Right hindlimb (tissue), 1 donor: ENCODE results near the gene NFIA.

ENCODE experiments used
- DNase-seq: peaks from one replicate; pipeline ENCODE4 v3.0.0-alpha.2; 2018

NFIA gene

DNA sequence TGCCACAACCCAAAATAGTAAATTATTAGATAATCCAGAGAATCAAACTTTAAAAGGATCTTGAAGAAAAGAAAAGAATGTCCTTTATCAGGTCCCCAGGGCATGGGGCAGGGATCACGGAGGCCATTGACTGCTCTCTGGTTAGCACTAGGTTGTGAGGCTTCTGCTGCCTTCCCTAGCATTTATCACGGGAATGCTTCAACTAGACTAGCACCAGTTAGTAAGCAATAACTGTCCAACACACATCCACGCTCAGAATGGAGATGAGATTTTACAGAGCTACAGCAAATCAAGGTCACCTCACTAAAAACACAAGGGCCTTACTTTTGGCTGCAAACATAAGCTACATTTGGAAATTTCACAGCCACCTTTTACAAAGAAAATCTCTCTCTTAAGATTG is 304.0 kb downstream of the NFIA start:
- no peak for DNase-seq

GRCh38 chr1:61386770-61387169 is 304.4 kb downstream of the NFIA start:
- DNase-seq = no peak

DNA sequence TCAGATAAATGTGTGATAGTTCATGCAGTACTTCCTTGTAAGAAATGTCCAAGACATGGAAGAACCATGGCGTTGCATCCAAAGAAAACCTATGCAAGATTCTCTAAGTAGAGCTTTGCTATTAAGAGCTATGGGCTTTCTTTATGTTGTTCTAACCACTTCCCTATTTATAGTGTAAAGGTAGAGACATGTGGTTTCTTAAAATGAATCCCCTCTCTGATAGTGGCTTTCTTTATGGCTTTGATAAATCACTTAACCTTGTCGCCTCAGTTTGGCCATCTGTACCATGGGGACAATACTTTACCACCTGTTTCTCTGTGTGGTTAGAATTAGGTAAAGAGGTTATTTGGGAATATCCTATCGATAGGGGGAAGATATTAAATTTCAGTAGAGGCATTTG is 305.5 kb downstream of the NFIA start:
- DNase-seq = no peak

DNA sequence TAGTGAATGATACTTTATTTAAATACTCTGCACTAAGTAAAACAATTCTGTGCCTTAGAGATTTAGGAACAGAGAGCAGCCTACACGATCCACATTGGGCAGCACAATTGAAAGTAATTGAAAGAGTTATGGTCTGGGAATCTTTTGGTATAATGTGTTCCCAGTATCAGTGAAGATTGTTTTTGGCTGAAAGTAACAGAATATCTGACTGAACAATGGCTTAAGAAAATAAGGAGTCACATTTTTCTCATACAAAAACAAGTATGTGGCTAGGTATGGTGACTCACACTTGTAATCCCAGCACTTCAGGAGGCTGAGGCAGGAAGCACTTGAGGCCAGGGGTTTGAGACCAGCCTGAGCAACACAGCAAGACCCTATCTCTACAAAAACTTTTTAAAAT is 306.2 kb downstream of the NFIA start:
- no peak for DNase-seq

DNA sequence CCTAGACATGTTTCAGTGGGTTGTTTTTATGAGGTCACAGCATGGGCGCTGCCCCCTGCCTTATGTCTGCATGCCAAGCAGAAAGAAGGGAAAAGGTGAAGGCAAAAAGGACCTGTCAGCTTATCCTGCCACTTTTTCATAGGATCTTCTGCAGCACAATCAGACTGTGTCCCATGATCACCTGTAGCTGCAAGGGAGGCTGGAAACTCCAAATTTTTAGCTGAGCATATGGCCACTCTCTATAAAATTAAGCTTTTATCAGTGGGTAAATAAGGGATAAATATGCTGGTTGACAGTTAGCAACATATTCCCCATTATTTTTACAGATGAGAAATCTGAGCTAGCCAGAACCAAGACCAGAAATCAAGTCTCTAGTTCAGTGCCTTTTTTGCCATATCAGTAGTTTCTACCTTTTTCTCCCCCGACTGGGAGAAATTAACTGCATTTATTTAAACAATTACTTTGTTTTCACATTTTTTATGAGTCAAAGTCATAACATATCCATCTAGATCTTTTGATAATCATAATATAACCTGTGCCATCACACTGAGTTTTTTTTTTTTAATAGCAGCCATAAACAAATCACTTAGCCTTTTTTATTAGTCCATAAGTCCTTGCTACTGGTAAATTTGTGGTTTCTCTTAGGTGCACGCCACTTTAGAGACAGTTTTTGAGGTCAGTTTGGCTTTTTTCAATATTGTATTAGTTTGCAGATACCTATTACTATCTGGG is 307.0 kb downstream of the NFIA start:
- DNase-seq = no peak

GRCh38 chr1:61389926-61390845 is 307.8 kb downstream of the NFIA start:
- no peak for DNase-seq

DNA sequence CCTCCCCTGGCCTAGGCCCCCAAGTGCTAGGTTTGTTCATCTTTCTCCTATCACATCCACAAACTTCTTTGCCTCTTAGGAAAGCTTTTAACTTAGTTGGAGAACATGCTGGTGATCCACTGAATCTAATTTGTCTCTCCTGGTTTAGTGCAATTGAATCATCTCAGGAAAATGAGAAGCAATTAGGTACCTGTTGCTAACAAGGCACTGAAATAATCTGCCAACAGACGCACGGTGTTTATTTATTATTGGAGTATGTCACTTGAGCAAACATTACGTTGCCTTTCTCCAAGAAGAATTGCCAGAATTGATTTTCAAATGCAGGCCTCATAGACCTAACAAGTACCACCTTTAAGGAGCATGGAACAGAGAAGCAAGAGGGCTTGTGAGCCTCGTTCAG is 309.4 kb downstream of the NFIA start:
- DNase-seq = no peak

DNA sequence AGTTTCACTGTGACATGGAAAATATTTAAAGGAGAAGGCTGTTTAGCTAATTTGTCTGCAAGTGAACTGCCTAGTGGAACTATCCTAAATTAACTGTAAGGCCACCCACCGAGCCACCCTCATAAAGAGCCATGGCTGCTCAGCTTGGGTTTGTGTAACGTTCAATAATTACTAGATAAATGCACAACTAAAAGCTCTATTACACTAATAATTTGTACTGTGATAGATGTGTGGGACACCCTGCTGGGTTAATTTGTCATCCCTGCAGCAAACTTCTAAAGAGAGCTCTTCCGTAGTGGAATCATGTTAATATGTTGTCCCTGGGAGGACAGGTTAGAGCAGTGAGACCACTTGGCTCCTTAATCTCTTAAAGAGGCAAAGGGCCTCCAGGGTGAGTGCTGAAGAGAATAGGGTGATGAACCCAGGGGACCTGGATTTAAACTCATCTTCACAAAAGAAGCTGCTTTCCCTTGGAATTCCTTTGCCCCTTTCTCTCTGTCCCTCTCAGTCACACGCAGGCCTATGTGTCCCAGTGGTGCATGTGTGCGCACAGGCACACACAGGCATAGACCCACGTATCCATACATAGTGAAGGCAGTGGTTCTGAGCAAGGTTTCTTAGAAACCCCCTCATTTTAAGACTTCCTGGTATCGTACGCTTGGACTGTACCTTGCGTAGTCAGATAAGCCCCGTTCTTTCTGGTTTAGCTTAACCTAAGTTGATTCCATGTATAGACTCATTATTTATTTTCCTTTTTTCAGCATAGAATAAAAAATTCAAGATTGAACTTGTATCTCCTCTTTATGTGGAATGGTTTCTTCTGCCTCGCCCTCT is 310.3 kb downstream of the NFIA start:
- DNase-seq = no peak

DNA sequence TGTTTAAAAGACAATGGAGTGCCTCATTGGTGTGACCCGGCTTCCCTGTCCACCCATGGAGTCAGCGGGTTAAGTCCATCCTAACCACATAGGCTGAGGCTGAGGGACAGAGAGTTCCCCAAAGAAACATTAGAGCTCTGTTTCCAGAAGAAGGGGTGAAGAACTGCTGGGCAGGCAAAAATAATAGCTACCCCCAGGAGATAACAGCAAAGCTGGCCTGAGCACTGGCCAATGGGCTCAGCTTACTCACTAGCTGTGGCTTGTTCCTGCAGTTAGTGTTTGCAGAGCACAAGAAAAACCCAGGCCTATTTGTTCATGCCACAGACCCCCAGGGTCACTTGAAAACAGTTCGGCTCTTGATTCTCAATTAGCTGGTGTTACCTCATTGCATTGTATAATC is 311.2 kb downstream of the NFIA start:
- no peak for DNase-seq

- no peak for DNase-seq
These were observed 312.9 kb downstream of the NFIA start for GRCh38 chr1:61395146-61395800.

- DNase-seq = no peak
These were observed 315.1 kb downstream of the NFIA start for GRCh38 chr1:61397495-61397894.

DNA sequence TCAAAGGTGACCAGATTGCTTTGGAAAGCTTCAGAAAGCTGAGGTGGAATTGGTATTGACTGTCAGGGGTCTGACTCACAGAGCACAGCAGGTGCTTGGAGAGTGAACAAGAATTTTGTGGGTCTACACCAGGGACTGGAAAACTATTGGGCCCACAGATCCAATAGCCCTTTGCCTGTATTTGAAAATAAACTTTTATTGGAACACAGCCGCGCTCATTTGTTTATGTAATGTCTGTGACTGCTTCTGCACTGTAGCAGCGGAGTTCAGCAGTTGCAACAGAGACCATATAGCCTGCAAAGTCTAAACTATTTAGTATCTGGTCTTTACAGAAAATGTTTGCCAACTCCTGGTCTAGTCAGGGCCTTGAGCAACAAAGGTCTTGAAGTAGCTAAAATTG is 315.6 kb downstream of the NFIA start:
- DNase-seq = peak; percentile 48

GRCh38 chr1:61399199-61399598 is 316.8 kb downstream of the NFIA start:
- DNase-seq = no peak

DNA sequence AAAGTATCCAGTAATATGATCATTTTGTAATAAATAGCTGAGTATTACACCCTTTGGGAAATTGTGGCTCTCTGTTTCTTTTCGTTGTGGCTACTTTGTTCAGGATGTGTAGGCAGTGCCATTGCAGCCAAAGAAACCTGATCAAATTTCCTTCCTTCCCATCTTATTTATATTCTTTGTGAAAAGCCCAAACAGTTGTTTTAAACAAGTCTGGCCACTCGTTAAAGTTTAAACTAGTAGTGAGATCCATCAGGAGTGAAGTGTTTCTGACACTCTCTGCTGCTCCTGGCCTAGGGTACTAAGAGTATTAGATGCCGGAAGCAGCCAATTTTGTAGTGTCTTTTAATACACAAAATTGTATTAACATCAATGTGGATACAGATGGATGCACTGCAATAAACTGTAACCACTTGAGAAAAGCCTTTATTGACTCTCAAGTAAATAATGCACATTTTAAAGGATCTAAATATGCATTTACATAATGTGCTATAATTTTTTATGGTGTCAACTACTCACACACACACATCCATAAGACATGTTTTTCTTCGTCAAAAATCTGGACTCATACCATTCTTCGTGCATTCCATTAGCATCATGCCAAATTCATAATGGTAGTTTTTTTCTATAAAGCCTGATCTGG is 317.9 kb downstream of the NFIA start:
- no peak for DNase-seq

GRCh38 chr1:61400997-61401396 is 318.6 kb downstream of the NFIA start:
- DNase-seq = no peak

GRCh38 chr1:61403679-61404596 is 321.6 kb downstream of the NFIA start:
- DNase-seq = no peak

GRCh38 chr1:61404597-61405376 is 322.4 kb downstream of the NFIA start:
- no peak for DNase-seq

- no peak for DNase-seq
These were observed 324.1 kb downstream of the NFIA start for GRCh38 chr1:61406467-61406866.

GRCh38 chr1:61412601-61413000 is 330.2 kb downstream of the NFIA start:
- DNase-seq = no peak

DNA sequence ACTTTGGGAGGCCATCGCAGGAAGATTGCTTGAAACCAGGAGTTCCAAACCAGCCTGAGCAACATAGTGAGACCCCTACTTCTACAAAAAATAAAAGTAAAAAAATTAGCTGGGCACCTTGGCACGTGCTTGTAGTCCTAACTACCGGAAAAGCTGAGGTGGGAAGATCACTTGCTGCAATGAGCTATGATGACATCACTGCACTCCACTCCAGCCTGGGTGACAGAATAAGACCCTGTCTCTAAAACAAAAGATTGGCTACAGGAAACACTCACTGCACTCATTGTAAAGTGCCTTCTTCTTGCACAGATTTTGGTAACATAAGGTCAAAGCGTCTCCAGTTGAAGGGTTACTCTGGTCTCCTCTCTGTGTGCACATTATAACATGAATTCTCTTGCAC is 336.8 kb downstream of the NFIA start:
- DNase-seq = no peak
